IMR-90 (cell line): ENCODE measurements around the gene RAP1A. TPM values are rescaled to one million over a fixed set of nuclear protein-coding genes. Genes with fewer than 3 reads are reported as not detected.

Experiments
- ATAC-seq: fragments of 200-7000 bp; cut with Tn5 transposase; 2 replicates; pipeline ENCODE4 v1.9.1; 2020; ENCODE audit warnings: low read depth, mild to moderate bottlenecking, moderate library complexity
- BruUV-seq: library from RNA; stranded (reverse); fragments of 400-500 nt; replicated peaks from 2 replicates; lab custom pipeline; 2021; lab: Mats Ljungman, UMichigan
- CTCF ChIA-PET: fragments of 300-600 bp; formaldehyde crosslinking; extraction: SDS; loops from one replicate; lab custom pipeline; 2021; ENCODE audit warnings: antibody characterized with exemption; lab: Yijun Ruan, JAX
- POLR2A ChIA-PET: fragments of 300-600 bp; sonication (Branson Sonifier 250); formaldehyde crosslinking; loops from one replicate; lab custom pipeline; 2022; ENCODE audit warnings: antibody characterized with exemption; ENCODE audit not compliant: unreplicated experiment; lab: Charles Lee
- DNase-seq: peaks from one replicate; pipeline ENCODE4 v3.0.0; 2013
- H2AFZ ChIP-seq: replicated peaks from 2 replicates; pipeline ENCODE3; 2013; ENCODE audit warnings: low read length, mild to moderate bottlenecking; ENCODE audit not compliant: poor library complexity
- H2AK5ac ChIP-seq: 2 replicates; pipeline ENCODE4 v1.6.1; 2013; ENCODE audit warnings: low read depth, low read length, inconsistent platforms
- H2AK9ac ChIP-seq: replicated peaks from 2 replicates; pipeline ENCODE3; 2013; ENCODE audit warnings: mild to moderate bottlenecking, low read depth, low read length, moderate library complexity; ENCODE audit not compliant: poor library complexity
- H2BK120ac ChIP-seq: 2 replicates; pipeline ENCODE4 v1.6.1; 2013; ENCODE audit warnings: low read depth, low read length, inconsistent platforms
- H2BK15ac ChIP-seq: 3 replicates; pipeline ENCODE4 v1.6.1; 2013; ENCODE audit warnings: low read depth, low read length, inconsistent platforms
- H2BK20ac ChIP-seq: 2 replicates; pipeline ENCODE4 v1.6.1; 2013; ENCODE audit warnings: low read depth, mild to moderate bottlenecking, inconsistent platforms, low read length, moderate library complexity
- H2BK5ac ChIP-seq: 2 replicates; pipeline ENCODE4 v1.6.1; 2013; ENCODE audit warnings: mild to moderate bottlenecking, low read depth, low read length, inconsistent platforms; ENCODE audit not compliant: poor library complexity, severe bottlenecking
- H3K14ac ChIP-seq: replicated peaks from 2 replicates; pipeline ENCODE4 v1.6.1; 2013; ENCODE audit warnings: low read depth, low read length, inconsistent platforms
- H3K18ac ChIP-seq: 2 replicates; pipeline ENCODE4 v1.6.1; 2013; ENCODE audit warnings: low read depth, low read length, control low read depth
- H3K23ac ChIP-seq: 2 replicates; pipeline ENCODE4 v1.6.1; 2013; ENCODE audit warnings: low read depth, low read length, inconsistent platforms
- H3K27ac ChIP-seq: 2 replicates; pipeline ENCODE4 v1.5.1; 2013; ENCODE audit warnings: mild to moderate bottlenecking, control low read depth, low read length; ENCODE audit not compliant: insufficient read depth
- H3K27me3 ChIP-seq: 2 replicates; pipeline ENCODE4 v1.6.1; 2013; ENCODE audit warnings: low read length; ENCODE audit not compliant: control insufficient read depth, insufficient read depth
- H3K36me3 ChIP-seq: 2 replicates; pipeline ENCODE4 v1.6.1; 2013; ENCODE audit warnings: low read length, mixed read lengths; ENCODE audit not compliant: control insufficient read depth, insufficient read depth
- H3K4ac ChIP-seq: 2 replicates; pipeline ENCODE4 v1.6.1; 2013; ENCODE audit warnings: low read depth, low read length, inconsistent platforms
- H3K4me1 ChIP-seq: 2 replicates; pipeline ENCODE4 v1.6.1; 2013; ENCODE audit warnings: low read length, mixed read lengths; ENCODE audit not compliant: control insufficient read depth, insufficient read depth
- H3K4me2 ChIP-seq: 2 replicates; pipeline ENCODE4 v1.6.1; 2013; ENCODE audit warnings: low read depth, mild to moderate bottlenecking, control low read depth, low read length, moderate library complexity
- H3K4me3 ChIP-seq: 2 replicates; pipeline ENCODE4 v1.5.1; 2013; ENCODE audit warnings: low read depth, mild to moderate bottlenecking, control low read depth, low read length, moderate library complexity; ENCODE audit not compliant: insufficient read depth
- H3K56ac ChIP-seq: 2 replicates; pipeline ENCODE4 v1.6.1; 2013; ENCODE audit warnings: low read length, inconsistent platforms; ENCODE audit not compliant: insufficient read depth; ENCODE audit errors: extremely low read depth
- H3K79me1 ChIP-seq, 2 experiments: 2 replicates each; pipeline ENCODE4 v1.6.1; 2013; ENCODE audit warnings: low read length in 2 of 2, inconsistent platforms in 1 of 2, low read depth in 1 of 2
- H3K9ac ChIP-seq: 2 replicates; pipeline ENCODE4 v1.6.1; 2013; ENCODE audit warnings: low read depth, low read length, control low read depth
- H3K9me1 ChIP-seq: 2 replicates; pipeline ENCODE4 v1.6.1; 2013; ENCODE audit warnings: low read length, inconsistent platforms; ENCODE audit not compliant: insufficient read depth
- H3K9me3 ChIP-seq: 2 replicates; pipeline ENCODE4 v1.6.1; 2013; ENCODE audit warnings: low read length; ENCODE audit not compliant: control insufficient read depth, insufficient read depth
- H4K20me1 ChIP-seq: 2 replicates; pipeline ENCODE4 v1.6.1; 2013; ENCODE audit warnings: low read length, inconsistent platforms; ENCODE audit not compliant: insufficient read depth
- H4K5ac ChIP-seq: 2 replicates; pipeline ENCODE4 v1.6.1; 2013; ENCODE audit warnings: mild to moderate bottlenecking, low read depth, low read length, control low read depth
- H4K8ac ChIP-seq, 2 experiments: 2 replicates each; pipeline ENCODE4 v1.6.1; 2013; ENCODE audit warnings: low read depth in 2 of 2, low read length in 2 of 2, control low read depth in 1 of 2, inconsistent platforms in 1 of 2
- H4K91ac ChIP-seq: 2 replicates; pipeline ENCODE4 v1.6.1; 2013; ENCODE audit warnings: low read depth, low read length, inconsistent platforms; ENCODE audit not compliant: insufficient read depth
- BHLHE40 ChIP-seq: fragments of 150-350 bp; IDR thresholded peaks from 2 replicates; pipeline ENCODE4 v1.6.1; 2016; ENCODE audit warnings: mild to moderate bottlenecking, low read depth, low read length
- WGBS, 2 experiments: methylation state at CpG; one replicate each; pipeline versions ENCODE4 v1.1.5 to v1.1.7; 2013; ENCODE audit warnings: missing lambda C conversion rate in 2 of 2; ENCODE audit not compliant: insufficient read length in 1 of 2; ENCODE audit errors: extremely low coverage in 2 of 2; 5-methylcytosine and 5-hydroxymethylcytosine counted together
- dilution Hi-C: fragments of 300-500 bp; cut with HindIII; formaldehyde crosslinking; loops from one replicate; pipeline ENCODE4 v1.14.3; 2018; ENCODE audit warnings: low sequenced_read_pairs; ENCODE audit not compliant: unreplicated experiment
- in situ Hi-C: fragments of 300-500 bp; cut with MboI; formaldehyde crosslinking; loops from 3 replicates; pipeline ENCODE4 v1.14.3; 2019; ENCODE audit warnings: low sequenced_read_pairs, inconsistent platforms, mixed read lengths
- intact Hi-C: fragments of 100-400 bp; cut with micrococcal nuclease; formaldehyde crosslinking; loops from 2 replicates; pipeline ENCODE4 v1.10.0; 2022
- polyA plus RNA-seq, 3 experiments: library from polyadenylated mRNA; depleted of rRNA; stranded (reverse); fragments of >200 nt; gene quantifications; 2 replicates each; pipeline ENCODE4 v1.2.3, GENCODE V29; 2012; ENCODE audit warnings: low replicate concordance in 1 of 3
- total RNA-seq: library from RNA; depleted of rRNA; stranded (reverse); fragments of >200 nt; gene quantifications from 2 replicates; pipeline ENCODE4 v1.2.3, GENCODE V29; 2012

Gene RAP1A
- total and polyA plus RNA-seq, 2 of the 4 experiments (the other 2 are of a cell fraction) = 18.1 to 43.6 TPM

- no peak overlapping the region for H2AFZ ChIP-seq
- H3K9me1 ChIP-seq = peaks cover 8% of the 10 kb centered on the region; the same call in 1 of the 2 replicates
- H3K27ac ChIP-seq = no peak overlapping the region
- dilution Hi-C loops (no loop called here), intact Hi-C loops (no loop called here), in situ Hi-C loops (no loop called here)
- H2BK20ac ChIP-seq = no peak overlapping the region
- H2AK5ac ChIP-seq = no peak overlapping the region
- no peaks in the 10 kb centered on the region for H3K4me1 ChIP-seq
- no peak overlapping the region for H2AK9ac ChIP-seq
- ATAC-seq (no peak), DNase-seq (no peak)
- peaks cover 16% of the 10 kb centered on the region for H3K36me3 ChIP-seq
- no peaks in the 10 kb centered on the region; the same call in 1 of the 2 replicates for H4K20me1 ChIP-seq
- H3K23ac ChIP-seq = no peak overlapping the region
- H3K9me3 ChIP-seq = no peaks in the 10 kb centered on the region
- no peak overlapping the region for H3K56ac ChIP-seq
- no peak overlapping the region for H3K18ac ChIP-seq
- H4K5ac ChIP-seq = no peak overlapping the region
- H4K8ac ChIP-seq = no peak overlapping the region
- H3K79me1 ChIP-seq = peaks cover 14 to 38% of the 10 kb centered on the region in 2 experiments; a peak in 3 of 4 replicates
- H3K27me3 ChIP-seq = no peaks in the 10 kb centered on the region
- H3K4ac ChIP-seq = no peak overlapping the region
- no peak overlapping the region for H3K14ac ChIP-seq
- no peak overlapping the region for H2BK5ac ChIP-seq
- no CpG with 5 or more reads among the region's 1 CpG for WGBS, 2 experiments
- H2BK120ac ChIP-seq = no peak overlapping the region
- POLR2A ChIA-PET = no interaction called here
- H4K91ac ChIP-seq = no peak overlapping the region
- no peak overlapping the region for H2BK15ac ChIP-seq
- H3K4me3 ChIP-seq = no peak overlapping the region
- no peak for TF ChIP-seq BHLHE40
- H3K4me2 ChIP-seq = no peak overlapping the region
- CTCF ChIA-PET = no interaction called here
- no peak overlapping the region for H3K9ac ChIP-seq
- BruUV-seq = no TSS peak
Observed at GRCh38 chr1:111695801-111696200, 76.2 kb downstream of the RAP1A start.
